ENCODE data around the gene GOLT1B. TPM values are rescaled to one million over a fixed set of nuclear protein-coding genes. Genes with fewer than 3 reads are reported as not detected.

GOLT1B gene
- total RNA-seq, 2 experiments from 2014 or later: 12.7 to 30.7 TPM

GRCh38 chr12:21546716-21547115 lies 45.1 kb downstream of the GOLT1B start:
- no peak for TF ChIP-seq EZH2phosphoT487 (IDR thresholded peaks at IDR 0.05; ENCODE audit: borderline replicate concordance, low read depth, low read length)
- TF ChIP-seq CTCF (conservative IDR thresholded peaks at IDR 0.05; ENCODE audit: low read length): no peak
- no peaks in the 10 kb centered on the region for H3K9me2 ChIP-seq (ENCODE audit: insufficient read depth, low read length)
- intact Hi-C loops (cut with micrococcal nuclease; ENCODE audit: unreplicated experiment): no loop called here
- no peaks in the 10 kb centered on the region for H3K36me3 ChIP-seq (ENCODE audit: insufficient read depth, low read length)
- ChIA-PET CTCF (ENCODE audit: unreplicated experiment) (no interaction called here), POLR2A (interaction anchor here (0.7 kb wide), 1 partner anchor 22 kb away, joined by 3 read pairs; no protein-coding TSS in a partner anchor)
- H3K9me3 ChIP-seq (ENCODE audit: low read length): no peaks in the 10 kb centered on the region
- DNase-seq (ENCODE audit: low spot score): no peak
- no peak overlapping the region for H3K4me3 ChIP-seq (ENCODE audit: low read depth, low read length, poor library complexity, severe bottlenecking)
- H3K4me2 ChIP-seq (ENCODE audit: low read length): no peak overlapping the region
- no peak overlapping the region for H3K27ac ChIP-seq (ENCODE audit: low read depth, low read length, poor library complexity, severe bottlenecking)
- H2AFZ ChIP-seq (ENCODE audit: low read length): no peak overlapping the region
- BruUV-seq (replicated peaks): no TSS peak
- H3K4me1 ChIP-seq (ENCODE audit: insufficient read depth, low read length, poor library complexity, severe bottlenecking): no peaks in the 10 kb centered on the region
- H4K20me1 ChIP-seq (ENCODE audit: insufficient read depth, low read length): no peaks in the 10 kb centered on the region
- no peaks in the 10 kb centered on the region for H3K79me2 ChIP-seq (ENCODE audit: insufficient read depth, low read depth, low read length)

- Histone ChIP-seq H3K9me3 (ENCODE audit: low read length) (no peaks in the 10 kb centered on the region), H3K79me2 (ENCODE audit: insufficient read depth, low read depth, low read length) (no peaks in the 10 kb centered on the region), H3K27ac (ENCODE audit: low read depth, low read length, poor library complexity, severe bottlenecking) (no peak overlapping the region), H3K36me3 (ENCODE audit: insufficient read depth, low read length) (no peaks in the 10 kb centered on the region), H3K4me1 (ENCODE audit: insufficient read depth, low read length, poor library complexity, severe bottlenecking) (no peaks in the 10 kb centered on the region), H4K20me1 (ENCODE audit: insufficient read depth, low read length) (no peaks in the 10 kb centered on the region), H2AFZ (ENCODE audit: low read length) (no peak overlapping the region), H3K4me2 (ENCODE audit: low read length) (no peak overlapping the region), H3K9me2 (ENCODE audit: insufficient read depth, low read length) (no peaks in the 10 kb centered on the region), H3K4me3 (ENCODE audit: low read depth, low read length, poor library complexity, severe bottlenecking) (no peak overlapping the region)
- ChIA-PET POLR2A (interaction anchor here (0.7 to 2.3 kb wide), 2 partner anchors 10 to 22 kb away, joined by 3 to 7 read pairs; no protein-coding TSS in a partner anchor), CTCF (ENCODE audit: unreplicated experiment) (no interaction called here)
- no TSS peak for BruUV-seq (replicated peaks)
- TF ChIP-seq CTCF (conservative IDR thresholded peaks at IDR 0.05; ENCODE audit: low read length): no peak
- TF ChIP-seq EZH2phosphoT487 (IDR thresholded peaks at IDR 0.05; ENCODE audit: borderline replicate concordance, low read depth, low read length): no peak
- intact Hi-C loops (cut with micrococcal nuclease; ENCODE audit: unreplicated experiment): no loop called here
- DNase-seq (ENCODE audit: low spot score): no peak
Measured at GRCh38 chr12:21547437-21547836, 45.8 kb downstream of the GOLT1B start.

- ChIA-PET CTCF (ENCODE audit: unreplicated experiment) (no interaction called here), POLR2A (interaction anchor here (0.9 kb wide), 1 partner anchor 41 kb away, joined by 4 read pairs; no protein-coding TSS in a partner anchor)
- Histone ChIP-seq H3K27ac (ENCODE audit: low read depth, low read length, poor library complexity, severe bottlenecking) (no peak overlapping the region), H3K4me2 (ENCODE audit: low read length) (no peak overlapping the region), H3K4me3 (ENCODE audit: low read depth, low read length, poor library complexity, severe bottlenecking) (no peak overlapping the region), H3K36me3 (ENCODE audit: insufficient read depth, low read length) (no peaks in the 10 kb centered on the region), H4K20me1 (ENCODE audit: insufficient read depth, low read length) (no peaks in the 10 kb centered on the region), H3K4me1 (ENCODE audit: insufficient read depth, low read length, poor library complexity, severe bottlenecking) (no peaks in the 10 kb centered on the region), H3K9me2 (ENCODE audit: insufficient read depth, low read length) (no peaks in the 10 kb centered on the region), H3K9me3 (ENCODE audit: low read length) (no peaks in the 10 kb centered on the region), H3K79me2 (ENCODE audit: insufficient read depth, low read depth, low read length) (no peaks in the 10 kb centered on the region), H2AFZ (ENCODE audit: low read length) (no peak overlapping the region)
- DNase-seq (ENCODE audit: low spot score): no peak
- TF ChIP-seq CTCF (conservative IDR thresholded peaks at IDR 0.05; ENCODE audit: low read length) (no peak), EZH2phosphoT487 (IDR thresholded peaks at IDR 0.05; ENCODE audit: borderline replicate concordance, low read depth, low read length) (no peak)
- BruUV-seq (replicated peaks): no TSS peak
- intact Hi-C loops (cut with micrococcal nuclease; ENCODE audit: unreplicated experiment): no loop called here
Measured at GRCh38 chr12:21551841-21552465, 50.4 kb downstream of the GOLT1B start.
